Measurements from ENCODE around the gene PLEKHH1.

PLEKHH1 gene

GRCh38 chr14:67512463-67513310, 20.4 kb upstream of the PLEKHH1 start:
- no peak for DNase-seq

GRCh38 chr14:67513631-67514108, 19.4 kb upstream of the PLEKHH1 start:
- no peak for DNase-seq

- DNase-seq: no peak
These were observed 18.9 kb upstream of the PLEKHH1 start for GRCh38 chr14:67514203-67514607.

- DNase-seq: no peak
These were observed 18.3 kb upstream of the PLEKHH1 start for GRCh38 chr14:67514650-67515385.

GRCh38 chr14:67515386-67516079, 17.6 kb upstream of the PLEKHH1 start:
- DNase-seq: no peak

GRCh38 chr14:67516676-67517075, 16.4 kb upstream of the PLEKHH1 start:
- DNase-seq: no peak

- no peak for DNase-seq
These were observed 16.0 kb upstream of the PLEKHH1 start for GRCh38 chr14:67517083-67517482.

GRCh38 chr14:67519406-67519805, 13.7 kb upstream of the PLEKHH1 start:
- no peak for DNase-seq

GRCh38 chr14:67520482-67520881, 12.6 kb upstream of the PLEKHH1 start:
- no peak for DNase-seq

- DNase-seq: no peak
These were observed 10.8 kb upstream of the PLEKHH1 start for GRCh38 chr14:67522270-67522669.

GRCh38 chr14:67523764-67524633, 9.1 kb upstream of the PLEKHH1 start:
- DNase-seq: no peak

GRCh38 chr14:67524634-67524963, 8.5 kb upstream of the PLEKHH1 start:
- DNase-seq: no peak

- no peak for DNase-seq
These were observed 7.7 kb upstream of the PLEKHH1 start for GRCh38 chr14:67525389-67525788.

GRCh38 chr14:67526181-67526580, 6.9 kb upstream of the PLEKHH1 start:
- DNase-seq: no peak

- DNase-seq: no peak
These were observed 6.2 kb upstream of the PLEKHH1 start for GRCh38 chr14:67526676-67527459.

- no peak for DNase-seq
These were observed 5.3 kb upstream of the PLEKHH1 start for GRCh38 chr14:67527756-67528155.

GRCh38 chr14:67528276-67528675, 4.8 kb upstream of the PLEKHH1 start:
- DNase-seq: no peak

- DNase-seq: no peak
These were observed 2.8 kb upstream of the PLEKHH1 start for GRCh38 chr14:67529947-67530935.

- no peak for DNase-seq
These were observed 488 bp upstream of the PLEKHH1 start for GRCh38 chr14:67532606-67532997.

- DNase-seq: no peak
These were observed 630 bp downstream of the PLEKHH1 start for GRCh38 chr14:67533754-67534085.

GRCh38 chr14:67536087-67536486, 3.0 kb downstream of the PLEKHH1 start:
- DNase-seq: no peak
